GM18526 (cell line): Measurements from ENCODE around the gene WFIKKN1.

Source experiments
- POLR2A ChIP-seq: IDR thresholded peaks from 3 replicates; pipeline ENCODE4 v1.6.1; 2011; ENCODE audit not compliant: insufficient read length; ENCODE audit errors: extremely low read depth

WFIKKN1 gene, protein sequence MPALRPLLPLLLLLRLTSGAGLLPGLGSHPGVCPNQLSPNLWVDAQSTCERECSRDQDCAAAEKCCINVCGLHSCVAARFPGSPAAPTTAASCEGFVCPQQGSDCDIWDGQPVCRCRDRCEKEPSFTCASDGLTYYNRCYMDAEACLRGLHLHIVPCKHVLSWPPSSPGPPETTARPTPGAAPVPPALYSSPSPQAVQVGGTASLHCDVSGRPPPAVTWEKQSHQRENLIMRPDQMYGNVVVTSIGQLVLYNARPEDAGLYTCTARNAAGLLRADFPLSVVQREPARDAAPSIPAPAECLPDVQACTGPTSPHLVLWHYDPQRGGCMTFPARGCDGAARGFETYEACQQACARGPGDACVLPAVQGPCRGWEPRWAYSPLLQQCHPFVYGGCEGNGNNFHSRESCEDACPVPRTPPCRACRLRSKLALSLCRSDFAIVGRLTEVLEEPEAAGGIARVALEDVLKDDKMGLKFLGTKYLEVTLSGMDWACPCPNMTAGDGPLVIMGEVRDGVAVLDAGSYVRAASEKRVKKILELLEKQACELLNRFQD

DNA sequence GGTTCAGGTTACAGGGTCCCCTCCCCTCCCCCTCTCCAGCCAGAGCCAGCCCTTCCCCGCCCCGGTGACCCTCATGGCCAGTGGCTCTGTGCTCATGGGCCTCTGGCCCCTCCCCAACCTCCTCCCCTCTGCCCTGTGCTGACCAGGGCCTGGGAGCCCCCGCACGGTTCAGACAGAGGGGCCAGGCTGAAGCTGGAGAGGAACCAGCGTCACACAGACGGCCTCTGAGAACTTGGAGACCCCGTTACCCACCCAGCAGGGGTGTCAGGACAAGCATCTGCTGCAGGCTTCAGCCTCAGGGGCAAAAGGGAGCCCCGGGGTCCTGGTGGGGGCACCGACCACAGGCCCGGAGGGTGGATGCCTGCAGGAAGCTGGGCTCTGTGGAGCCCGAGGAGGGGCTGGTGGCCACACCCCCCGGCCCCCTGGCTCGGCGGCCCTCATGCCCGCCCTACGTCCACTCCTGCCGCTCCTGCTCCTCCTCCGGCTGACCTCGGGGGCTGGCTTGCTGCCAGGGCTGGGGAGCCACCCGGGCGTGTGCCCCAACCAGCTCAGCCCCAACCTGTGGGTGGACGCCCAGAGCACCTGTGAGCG lies at the start of gene WFIKKN1:
TSS of gene WFIKKN1 (plus strand) at position 171 of the 591 bp plus-strand sequence. CDS start at position 440, 269 bp downstream.
- TF ChIP-seq POLR2A = no peak

DNA sequence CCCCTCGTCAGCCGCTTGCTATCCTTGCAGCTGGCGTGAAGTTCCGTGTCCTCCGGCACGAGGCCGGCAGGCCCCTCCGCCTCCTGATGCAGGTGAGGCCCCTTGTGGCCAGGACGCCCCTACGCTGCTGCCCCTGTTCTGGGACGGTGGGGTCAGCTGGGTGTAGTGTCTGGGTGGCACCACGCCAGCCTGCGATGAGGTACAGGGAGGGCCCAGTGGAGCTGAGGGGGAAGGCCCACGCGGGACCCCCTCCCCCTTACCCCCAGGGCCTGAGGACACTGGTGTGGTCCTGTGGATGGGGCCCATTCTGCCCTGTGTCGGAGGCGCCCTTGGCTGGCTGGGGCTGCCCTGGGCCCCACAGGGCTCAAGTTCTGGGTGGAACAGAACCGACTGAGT lies 48.6 kb upstream of the WFIKKN1 start:
- TF ChIP-seq POLR2A = no peak

DNA sequence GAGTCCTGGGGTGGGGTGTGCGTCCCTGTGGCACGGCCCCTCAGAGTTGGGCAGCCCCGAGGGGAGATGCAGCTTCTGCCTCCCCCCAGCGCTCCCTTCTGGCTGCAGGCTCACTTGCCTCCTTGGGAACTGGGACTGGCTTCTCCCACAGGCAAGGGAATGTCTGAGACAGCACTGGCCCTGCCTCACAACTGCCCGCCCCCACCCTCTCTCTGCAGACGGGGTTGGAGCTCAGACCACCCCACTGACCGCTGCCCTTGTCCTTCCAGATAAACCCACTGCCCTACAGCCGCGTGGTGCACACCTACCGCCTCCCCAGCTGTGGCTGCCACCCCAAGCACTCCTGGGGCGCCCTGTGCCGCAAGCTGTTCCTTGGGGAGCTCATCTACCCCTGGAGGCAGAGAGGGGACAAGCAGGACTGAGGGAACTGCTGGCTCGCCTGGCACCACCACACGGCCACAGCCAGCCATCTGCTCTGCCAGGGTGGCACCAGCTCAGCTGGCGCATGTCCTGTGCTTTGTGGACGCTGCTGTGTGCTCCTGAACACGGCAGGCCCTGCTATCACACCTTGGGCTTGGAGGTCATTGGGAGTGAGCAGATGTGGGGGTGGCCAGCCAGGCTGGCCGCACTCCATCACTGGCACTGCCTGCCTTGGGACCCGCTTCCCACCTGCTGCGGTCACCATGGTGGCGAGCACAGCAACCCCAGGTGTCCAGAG lies 48.0 kb upstream of the WFIKKN1 start:
- no peak for TF ChIP-seq POLR2A

DNA sequence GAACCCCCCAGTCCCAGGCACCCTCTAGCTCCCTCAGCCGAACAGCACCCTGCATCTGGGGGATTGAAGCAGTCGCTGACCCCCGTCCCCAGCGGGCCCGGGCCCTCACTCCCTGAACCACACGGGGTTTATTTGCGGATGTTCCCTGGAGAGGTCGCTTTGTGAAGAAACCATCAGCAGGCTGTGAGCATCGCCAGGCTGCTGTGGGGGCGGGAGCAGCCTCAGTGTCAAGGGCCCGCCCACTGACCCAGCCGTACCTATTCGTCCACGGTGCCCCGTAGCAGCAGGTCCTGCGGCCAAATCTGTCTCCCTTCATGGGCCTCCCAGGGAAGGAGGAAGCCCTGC lies 47.3 kb upstream of the WFIKKN1 start:
- no peak for TF ChIP-seq POLR2A

DNA sequence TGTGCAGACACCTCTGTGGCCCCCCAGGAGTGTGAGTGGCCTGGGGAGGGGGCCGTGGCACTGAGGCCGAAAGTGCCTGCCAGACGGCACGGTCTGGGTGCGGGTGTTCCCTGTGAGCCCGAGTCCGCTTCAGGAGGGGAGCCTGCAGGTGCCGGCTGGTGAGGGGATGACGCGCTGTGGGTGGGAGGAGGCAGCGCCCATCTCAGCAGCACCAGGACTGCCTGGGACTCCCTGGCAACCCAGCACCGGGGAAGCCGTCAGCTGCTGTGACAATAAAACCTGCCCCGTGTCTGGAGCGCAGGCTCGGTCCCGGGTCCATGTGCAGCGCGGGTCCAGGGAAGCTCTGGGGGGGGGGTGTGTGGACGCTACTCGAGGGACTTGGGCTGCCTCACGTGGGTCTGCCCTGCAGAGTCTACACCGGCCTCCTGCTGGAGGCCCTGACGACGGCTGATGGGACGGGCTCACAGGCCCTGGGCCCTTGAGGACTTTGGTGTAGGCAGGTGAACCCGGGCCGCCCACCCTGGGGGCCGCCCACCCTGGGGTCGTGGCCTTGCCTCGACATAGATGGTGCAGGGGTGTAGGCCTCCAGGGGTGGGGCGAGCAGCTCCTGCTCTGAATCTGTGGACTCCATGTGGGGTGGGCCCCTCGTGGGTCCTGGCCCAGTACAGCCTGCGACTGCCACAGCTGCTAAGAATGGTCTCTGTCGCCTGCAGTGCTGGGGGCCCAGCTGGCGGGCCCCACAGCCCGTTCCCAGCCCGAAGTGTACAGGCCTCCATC lies 46.8 kb upstream of the WFIKKN1 start:
- no peak for TF ChIP-seq POLR2A

DNA sequence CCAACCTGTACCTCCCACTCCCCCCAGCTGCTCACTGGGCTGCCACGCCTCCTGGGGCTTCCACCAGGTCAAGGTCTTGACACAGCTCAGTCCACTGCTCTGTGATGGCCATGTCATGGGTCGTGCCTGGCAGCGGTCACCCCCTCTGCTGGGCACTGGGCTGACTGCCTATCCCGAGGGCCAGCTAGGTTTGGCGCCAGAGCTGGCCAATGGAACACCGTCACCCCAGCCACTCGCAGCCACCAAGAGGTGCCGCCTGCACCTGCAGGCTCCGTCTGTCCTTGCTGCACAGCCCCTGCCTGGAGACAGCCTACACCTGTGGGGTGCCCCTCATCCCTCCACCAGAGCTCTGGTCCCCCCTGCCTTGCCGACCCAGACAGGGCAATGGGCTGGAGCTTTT lies 45.4 kb upstream of the WFIKKN1 start:
- TF ChIP-seq POLR2A = no peak

DNA sequence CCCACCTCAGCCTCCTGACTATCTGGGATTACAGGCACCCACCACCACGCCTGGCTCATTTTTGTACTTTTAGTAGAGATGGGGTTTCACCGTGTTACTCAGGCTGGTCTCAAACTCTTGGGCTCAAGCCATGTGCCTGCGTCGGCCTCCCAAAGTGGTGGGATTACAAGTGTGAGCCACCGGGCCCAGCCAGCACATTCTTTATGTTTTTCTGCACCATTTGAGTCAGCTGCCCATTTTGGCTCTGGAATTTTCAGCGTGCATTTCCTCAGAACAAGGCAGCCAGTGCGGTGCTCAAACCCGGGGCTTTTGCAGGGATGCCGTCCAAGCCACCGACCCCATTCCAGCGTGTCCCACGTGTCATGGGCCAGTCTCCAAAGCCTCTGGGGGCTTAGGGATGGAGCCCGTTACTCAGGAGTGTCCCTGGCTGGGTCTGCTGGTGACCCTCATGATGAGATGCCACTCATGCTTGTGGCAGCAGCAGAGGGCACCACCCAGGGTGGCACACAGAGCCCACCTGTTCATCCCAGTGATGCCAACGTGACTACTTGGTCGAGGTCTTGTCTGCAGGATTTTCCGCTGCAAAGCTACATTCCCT lies 44.6 kb upstream of the WFIKKN1 start:
- TF ChIP-seq POLR2A = no peak

DNA sequence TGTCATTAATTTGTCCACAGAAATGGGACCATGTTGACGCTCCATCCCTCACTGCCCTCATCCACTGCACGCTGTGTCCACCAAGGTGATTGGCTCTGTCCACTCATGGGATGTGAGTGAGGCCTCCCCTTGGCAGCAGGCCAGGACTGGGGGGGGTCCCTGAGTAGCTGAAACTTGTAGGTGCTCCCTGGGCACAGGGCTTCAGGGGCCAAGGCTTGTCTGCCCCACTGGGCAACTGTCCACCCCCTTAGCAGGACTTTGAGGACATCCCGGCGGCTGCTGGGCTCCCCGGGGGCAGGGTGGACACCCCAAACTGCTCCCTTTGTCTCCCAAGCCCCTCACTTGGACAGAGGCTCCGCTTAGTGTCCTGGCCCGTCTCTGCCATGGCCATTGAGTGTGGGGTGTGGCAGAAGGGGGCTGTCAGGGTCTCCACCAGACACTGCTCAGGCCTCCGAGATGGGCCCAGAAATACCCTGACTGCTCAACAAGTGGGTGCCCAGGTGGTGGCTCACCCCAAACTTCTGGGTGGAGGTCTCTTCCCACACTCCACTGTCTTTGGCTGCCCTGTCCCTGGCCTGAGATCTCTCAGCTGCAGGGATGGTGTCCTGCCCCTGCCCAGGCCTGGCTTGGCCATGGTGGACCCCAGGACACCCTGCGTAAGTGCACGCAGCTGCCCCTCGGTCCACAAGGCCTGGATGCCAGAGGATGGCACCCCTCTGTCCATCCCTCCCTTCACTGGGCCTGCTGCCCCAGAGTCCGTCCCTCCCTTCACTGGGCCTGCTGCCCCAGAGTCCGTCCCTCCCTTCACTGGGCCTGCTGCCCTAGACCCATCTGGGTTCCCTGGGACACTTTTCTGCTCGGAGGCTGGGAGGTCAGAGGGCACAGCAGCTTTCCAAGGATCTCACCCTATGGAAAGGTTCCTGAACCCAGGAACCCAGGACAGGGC lies 43.9 kb upstream of the WFIKKN1 start:
- TF ChIP-seq POLR2A = peak; percentile 28

DNA sequence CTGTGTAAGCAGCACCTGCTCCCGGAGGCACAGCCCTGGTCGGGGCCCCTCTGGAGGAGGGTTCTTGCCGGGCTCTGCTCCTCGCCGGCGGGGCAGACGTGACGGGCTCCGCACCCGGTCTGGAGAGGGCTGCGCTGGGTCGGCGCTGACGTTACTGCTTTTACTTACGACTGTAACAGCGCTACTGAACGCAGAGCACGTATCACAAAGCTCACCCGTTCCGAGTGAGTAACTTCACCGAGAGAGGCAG lies 42.2 kb upstream of the WFIKKN1 start:
- TF ChIP-seq POLR2A = no peak

DNA sequence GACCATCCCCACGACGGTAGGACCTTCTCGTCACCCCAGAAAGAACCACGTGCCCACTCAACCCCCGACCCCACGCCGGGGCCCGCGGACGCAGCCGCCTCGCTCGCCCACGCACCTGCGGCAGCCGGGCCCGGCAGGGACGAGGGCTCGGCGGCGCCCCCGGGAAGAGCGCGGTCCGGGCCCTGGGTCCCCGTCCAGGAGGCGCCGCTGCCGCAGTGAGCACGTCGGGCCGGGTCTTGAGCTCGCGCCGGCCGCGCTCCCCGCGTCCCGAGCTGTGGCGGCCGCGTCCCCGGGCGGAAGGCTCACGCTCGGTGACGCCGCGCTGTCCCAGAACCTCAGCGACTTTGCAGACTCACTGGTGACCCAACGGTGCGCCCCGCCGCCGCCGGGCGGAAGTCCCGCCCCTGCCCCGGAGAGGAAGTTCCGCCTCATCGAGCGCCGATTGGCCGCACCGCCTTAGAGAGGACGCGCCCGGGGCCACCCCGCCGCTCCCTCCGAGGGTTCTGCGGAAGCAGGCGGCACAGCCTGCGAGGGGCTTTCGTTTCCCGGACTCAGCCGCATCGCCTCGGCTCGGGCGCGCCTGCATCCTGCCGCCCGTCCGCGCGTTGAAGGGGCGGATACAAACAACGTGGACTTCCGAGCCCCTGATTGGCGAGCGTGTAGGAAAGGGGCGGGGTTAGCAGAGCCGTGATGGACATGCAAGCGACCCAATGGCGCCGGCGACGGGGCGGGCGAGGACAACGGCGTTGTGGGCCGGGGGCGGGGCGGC lies 41.7 kb upstream of the WFIKKN1 start:
- peak; percentile 87 for TF ChIP-seq POLR2A

DNA sequence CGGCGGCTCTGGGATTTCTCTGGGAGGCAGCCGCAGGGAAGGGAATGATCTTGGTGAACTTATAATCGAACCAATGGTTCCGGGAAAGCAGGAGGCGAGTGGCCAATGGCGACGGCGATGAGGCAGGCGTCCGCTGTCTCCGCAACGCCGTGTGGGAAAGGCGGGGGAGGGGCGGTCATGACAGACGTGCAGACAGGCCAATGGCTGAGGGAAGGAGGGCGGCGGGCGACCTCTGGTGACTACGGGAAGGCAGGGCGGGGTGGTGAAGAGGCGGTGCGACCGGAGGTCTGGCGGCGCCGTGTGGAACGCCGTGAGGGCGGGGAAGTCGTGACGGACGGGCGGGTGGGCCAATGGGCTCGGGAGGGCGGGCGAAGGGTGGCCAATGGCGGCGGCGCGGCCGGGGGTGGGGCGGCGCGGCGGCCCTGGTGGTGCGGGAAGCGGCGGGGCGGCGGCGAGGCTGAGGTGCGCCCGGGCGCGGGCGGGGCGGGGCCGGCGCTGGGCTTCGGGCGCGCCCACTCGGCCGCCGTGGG lies 41.1 kb upstream of the WFIKKN1 start, which contains the start of gene RAB40C:
TSS of gene RAB40C (plus strand) at position 409 of the 530 bp plus-strand sequence. CDS start 226 bp downstream, outside the sequence.
- peak; percentile 45 for TF ChIP-seq POLR2A

DNA sequence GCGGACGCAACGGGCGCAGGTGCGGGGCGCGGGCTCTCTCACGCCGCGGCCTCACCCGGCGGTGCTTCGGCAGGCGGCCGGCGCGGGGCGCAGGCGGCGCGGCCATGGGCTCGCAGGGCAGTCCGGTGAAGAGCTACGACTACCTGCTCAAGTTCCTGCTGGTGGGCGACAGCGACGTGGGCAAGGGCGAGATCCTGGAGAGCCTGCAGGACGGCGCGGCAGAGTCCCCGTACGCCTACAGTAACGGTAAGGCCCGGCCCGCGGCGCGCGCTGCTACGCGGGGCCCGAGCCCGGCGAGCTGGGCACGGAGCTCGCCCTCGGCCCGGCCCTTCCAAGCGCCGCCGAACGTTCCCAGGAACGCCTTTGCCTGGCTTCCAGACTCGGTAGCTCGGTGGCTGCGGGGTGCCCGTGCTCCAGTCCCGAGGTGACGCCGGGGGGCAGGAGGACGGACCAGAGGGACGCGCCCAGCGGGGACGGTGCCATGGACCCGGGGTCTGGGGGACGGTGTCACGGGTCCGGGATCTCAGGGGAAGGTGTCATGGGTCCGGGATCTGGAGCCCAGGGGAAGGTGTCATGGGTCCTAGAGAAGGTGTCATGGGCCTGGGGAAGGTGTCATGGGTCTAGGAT lies 40.5 kb upstream of the WFIKKN1 start:
- no peak for TF ChIP-seq POLR2A

DNA sequence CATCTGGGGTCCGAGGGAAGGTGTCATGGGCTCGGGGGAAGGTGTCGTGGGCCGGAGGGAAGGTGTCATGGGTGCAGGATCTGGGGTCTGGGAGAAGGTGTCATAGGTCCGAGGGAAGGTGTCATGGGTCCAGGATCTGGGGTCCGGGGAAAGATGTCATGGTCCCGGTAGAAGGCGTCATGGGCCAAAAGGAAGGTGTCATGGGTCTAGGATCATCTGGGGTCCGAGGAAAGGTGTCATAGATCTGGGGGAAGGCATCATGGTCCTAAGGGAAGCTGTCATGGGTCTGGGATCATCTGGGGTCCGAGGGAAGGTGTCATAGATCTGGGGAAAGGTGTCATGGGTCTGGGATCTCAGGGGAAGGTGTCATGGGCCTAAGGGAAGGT lies 40.0 kb upstream of the WFIKKN1 start:
- no peak for TF ChIP-seq POLR2A

DNA sequence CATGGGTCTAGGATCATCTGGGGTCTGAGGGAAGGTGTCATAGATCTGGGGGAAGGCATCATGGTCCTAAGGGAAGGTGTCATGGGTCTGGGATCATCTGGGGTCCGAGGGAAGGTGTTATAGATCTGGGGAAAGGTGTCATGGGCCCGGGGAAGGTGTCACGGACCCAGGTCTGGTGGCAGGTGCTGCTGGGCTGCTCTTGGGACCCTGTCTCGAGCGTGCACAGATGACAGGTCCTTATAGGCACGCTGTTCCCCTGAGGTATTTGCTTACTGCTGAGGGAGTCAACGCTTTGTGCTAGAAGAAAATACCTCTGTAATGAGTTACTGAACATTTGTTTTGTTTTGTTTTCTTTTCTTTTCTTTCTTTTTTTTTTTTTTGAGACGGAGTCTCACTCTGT lies 39.6 kb upstream of the WFIKKN1 start:
- TF ChIP-seq POLR2A = no peak
